HG03103 (cell line): ENCODE data around the gene DDRGK1.
"Not testable (repeated sequence)": the region's sequence is repeated elsewhere in the genome, so short reads cannot be mapped to it uniquely, and the experiment has no call there.

Experiments
- ATAC-seq: cut with Tn5 transposase; IDR thresholded peaks from one replicate; pipeline ENCODE4 v1.9.1; 2021; ENCODE audit warnings: low read depth; ENCODE audit not compliant: unreplicated experiment

The DDRGK1 gene

DNA sequence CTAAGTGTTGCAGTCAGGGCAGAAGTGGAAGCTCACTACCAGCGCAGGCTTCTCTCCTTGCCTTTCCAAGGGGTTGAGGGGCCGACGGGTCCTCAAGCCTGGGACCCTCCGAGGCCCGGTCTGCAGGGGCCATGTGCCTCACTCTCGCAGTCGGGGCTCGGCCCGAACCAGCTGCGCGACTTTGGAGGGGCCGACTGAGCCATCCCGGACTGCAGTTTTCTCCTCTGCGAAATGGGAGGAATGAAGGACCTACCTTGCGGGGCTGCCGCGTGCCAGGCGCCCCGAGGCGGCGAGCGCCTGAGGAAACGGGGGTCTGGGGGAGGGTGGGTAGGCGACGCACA is 36.8 kb downstream of the DDRGK1 start:
- no peak for ATAC-seq

DNA sequence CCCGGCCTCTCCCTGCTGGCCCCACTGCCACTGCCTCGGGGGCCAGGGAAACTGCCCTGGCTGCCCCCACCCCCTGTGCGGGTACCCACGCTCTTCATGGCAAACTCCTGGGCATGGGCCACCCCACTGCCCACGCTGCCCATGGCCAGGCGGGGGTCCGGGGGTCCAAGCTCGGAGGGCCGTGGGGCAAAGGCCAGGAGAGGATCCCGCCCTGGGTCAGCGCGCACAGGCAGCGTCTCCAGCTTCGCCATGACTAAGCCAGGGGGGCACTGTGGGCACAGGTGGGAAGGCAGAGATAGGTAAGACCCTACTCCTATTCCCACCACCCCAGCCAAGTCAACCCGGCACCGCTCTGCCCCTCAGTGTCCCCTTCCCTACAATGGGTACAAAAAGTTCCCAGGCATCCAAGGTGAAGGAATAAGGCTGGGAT is 37.6 kb downstream of the DDRGK1 start:
- no peak for ATAC-seq

DNA sequence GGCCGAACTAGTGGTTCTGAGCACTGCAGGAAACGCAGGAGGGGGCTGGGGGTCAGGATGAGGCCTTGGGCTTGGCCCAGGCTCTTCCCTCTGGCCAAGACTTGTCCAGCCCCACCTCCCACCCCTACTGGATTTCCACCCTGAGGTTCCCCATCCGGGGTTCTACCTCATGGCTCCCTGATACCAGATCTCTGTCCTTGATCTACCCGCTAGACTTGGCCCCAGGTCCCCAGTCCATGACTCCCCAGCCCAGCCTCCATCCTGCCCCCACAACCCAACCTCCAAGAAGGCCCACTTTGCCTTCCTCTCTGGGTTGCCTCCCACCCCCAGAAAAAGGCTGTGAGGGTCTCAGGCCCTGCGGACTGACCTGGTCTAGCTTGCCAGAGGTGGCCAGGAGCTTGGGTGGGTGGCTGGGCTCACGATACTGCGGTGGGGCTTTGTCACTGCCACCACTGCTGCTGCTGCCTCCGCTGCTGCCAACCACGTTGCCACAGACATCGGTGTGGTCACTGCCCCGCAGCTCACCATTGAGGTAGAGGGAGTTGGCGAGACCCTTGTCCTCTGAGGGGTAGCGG is 38.1 kb downstream of the DDRGK1 start:
- ATAC-seq: no peak

DNA sequence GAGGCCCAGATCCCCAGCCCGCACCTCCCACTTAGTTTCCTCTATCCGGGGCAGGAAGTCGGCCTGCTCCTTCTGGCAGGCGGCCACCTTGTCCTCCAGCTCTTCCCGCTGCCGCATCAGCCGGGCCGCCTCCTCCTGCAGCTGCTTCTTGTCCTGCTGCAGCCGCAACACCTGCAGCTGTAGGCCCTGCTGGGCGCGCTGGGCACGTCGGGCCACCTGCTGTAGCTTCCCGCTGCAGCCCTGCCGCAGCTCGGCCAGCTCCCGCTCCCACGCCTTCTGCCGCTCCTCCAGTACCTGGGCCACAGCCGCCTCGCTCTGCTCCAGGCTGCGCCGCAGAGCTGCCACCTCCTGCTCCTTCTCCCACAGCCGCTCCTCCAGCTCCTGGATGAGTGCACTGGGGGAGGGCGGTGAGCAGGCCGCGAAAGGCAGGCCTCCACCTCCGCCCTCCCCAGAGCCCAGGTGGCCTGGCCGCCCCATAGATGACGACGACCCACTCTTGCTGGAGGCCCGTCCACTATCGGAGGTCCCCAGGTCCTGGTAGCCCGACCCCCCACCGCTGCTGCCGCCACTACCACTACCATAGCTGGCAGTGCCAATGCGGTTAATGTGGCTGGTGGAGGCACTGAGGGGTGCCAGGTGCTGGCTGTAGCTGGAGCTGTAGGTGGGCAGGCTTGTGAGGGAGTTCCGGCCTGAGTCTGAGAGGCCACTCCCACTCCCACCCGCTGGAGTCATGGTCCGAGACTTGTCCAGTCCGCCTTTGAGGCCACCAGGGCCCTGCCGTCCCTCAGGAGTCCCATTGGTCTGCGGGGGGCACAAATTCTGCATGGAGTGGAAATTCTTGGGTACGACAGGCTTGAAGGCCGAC is 38.8 kb downstream of the DDRGK1 start:
- ATAC-seq: no peak

DNA sequence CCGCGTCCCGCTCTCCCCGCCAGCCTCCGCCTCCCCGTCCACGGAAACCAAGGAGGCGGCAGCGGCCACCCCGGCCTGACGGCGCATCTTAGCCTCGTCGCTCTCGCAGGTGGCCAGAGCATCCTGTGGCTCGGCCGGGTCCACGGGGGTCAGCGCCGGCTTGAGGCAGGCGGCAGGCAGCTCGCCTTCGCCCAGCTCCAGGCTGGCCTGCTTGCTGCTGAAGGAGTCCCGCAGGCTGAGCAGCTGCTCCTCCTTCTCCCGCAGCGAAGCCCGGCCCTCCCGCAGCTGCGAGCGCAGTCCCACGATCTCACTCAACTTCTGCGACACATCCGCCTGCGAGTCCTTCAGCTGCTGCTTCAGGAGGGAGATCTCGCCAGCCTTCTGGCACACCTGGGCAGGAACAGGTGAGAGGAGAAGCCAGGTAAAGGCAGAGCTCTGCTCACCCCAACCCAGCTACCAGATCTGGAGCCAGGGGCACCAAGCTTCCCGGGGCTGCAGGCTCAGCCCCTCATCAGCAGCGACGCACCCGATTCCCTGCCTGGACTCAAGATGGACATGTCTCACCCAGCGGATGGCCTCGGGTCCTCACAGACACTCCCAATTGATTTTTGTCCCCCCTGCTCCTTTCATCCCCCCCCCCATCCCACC is 39.6 kb downstream of the DDRGK1 start:
- ATAC-seq: no peak

DNA sequence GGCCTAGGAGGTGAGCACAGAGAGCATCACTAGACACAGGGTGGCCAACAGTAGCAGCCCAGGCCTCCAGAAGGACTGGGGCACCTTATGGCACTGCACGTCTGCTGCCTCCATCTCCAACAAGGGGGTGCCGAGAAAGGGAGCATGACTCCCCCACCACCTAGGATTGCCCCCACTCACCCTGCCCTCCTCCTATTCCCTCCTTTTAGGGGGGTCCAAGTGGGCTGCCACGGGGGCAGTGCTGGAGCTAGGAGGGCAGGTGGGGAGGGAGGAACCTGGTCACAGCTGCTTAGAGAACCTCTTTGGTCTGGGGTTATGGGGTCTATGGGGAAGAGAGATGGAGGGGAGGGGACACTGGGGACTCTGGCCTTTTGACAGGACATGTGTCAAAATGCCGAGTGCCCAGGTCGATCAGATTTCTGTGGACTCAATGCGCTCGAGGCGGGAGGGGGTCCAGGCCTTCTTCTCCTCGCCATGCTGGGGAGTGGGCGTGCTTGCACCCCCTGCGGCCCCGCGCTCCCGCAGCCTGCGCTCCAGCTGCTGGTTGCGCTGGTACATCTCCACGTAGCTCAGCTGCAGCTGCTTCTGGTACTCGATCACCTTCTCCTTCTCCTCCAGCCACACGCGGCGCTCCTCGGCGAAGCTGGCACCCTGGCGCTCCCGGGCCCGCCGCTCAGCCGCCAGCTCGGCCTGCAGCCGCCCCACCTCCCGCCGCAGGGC is 40.3 kb downstream of the DDRGK1 start:
- ATAC-seq: no peak

DNA sequence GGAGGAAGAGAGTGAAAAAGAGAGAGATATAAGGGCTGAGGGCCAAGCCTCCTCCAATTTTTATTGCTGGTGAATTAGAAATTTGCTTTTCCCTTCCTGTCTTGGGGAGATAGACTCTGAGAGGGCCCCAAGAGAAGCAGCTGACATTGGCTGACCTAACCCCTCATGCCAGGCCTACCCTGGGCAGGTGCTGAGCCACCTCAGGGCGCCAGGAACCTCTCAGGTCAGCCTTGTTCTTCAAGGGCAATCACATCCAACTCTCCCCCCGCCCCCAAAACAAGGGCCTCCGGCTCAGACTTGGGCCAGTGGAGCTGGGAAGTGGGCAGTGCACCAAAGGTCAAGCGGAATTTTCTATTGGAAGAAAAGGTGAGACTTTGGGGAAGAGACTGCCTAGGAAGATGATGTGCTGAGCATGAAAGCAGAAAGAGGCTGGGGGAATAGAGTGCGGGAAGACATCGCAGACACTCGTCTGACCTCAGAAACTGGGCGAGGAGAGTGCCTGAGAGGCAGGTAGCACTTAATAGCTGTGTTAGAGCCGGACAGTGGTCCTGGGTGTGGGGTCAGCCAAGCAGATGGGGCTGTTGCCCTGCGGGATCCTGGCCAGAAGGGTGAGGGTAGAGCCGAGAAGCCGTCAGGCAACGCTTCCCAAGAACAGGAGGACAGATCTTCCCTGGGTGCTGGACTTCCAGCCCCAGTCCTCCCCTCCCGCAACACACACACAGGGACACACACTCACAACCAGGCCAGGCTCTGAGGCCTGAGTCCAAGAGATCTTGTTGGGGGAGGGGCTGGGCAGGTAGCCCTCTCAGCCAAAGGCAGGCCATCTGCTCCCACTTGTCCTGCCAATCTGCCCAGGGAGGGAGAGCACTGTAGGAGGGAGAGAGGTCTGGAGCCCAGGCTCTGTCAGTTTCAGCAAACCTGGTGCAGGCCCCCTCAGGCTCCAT is 41.1 kb downstream of the DDRGK1 start:
- no peak for ATAC-seq

DNA sequence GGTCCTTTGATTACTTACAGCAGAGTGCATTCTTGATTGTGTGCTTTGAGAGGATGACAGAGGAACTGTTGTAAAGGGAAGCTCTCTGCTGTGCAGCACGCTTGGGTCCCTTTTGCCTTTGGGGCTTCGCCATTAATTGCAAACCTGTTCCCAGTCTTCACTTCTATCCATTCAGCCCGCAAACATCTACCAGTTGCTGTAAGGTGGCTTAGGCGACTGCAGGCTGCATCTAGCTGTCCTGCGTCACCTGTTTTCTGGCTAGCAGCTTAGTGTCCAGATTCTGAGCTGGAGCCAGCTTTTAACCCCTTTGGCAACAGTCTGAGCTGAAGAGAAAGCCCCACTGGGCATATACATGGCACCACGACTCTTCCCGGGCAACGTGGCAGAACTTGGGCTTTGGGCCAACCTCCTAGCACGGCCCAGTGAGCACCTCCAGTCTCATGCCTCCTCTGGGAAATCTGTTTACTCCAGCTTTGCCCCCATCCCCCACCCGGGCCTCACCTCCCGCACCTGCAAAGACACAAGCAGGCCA is 42.3 kb downstream of the DDRGK1 start:
- no peak for ATAC-seq

DNA sequence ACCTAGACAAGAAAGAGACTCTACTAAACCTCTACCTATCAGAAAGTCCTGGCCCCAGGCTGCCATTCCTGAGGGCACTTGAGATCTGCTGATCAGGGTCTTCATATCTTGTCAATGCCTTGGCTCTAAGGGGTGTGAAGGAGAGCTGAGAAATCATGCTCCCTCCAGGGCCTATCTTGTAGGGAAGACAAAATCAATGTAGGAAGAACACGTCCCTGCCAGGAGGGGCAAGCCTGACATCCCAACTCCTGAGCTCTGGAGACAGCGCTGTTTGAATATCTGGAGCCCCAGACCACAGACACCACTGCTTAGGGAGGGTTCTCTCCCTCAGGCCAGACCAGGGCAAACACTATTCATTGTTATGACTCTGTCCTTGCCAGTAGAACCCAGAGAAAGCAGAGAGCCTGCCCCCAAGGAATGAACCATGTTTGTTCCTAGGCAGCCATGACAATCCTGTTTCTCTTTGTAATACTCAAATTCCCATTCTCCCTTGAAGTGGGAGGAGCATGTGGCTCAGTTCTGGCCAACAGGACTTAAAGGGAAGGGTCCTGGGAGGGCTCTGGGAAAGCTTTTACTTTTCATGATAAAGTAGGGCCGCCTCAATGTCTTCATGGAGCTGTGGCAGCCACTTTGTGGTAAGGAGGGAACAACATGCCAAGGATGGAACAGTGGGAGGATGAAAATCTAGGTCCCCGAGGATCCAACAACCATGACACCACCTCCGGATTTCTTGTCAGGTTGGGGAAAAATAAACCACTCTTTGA is 43.0 kb downstream of the DDRGK1 start:
- no peak for ATAC-seq

DNA sequence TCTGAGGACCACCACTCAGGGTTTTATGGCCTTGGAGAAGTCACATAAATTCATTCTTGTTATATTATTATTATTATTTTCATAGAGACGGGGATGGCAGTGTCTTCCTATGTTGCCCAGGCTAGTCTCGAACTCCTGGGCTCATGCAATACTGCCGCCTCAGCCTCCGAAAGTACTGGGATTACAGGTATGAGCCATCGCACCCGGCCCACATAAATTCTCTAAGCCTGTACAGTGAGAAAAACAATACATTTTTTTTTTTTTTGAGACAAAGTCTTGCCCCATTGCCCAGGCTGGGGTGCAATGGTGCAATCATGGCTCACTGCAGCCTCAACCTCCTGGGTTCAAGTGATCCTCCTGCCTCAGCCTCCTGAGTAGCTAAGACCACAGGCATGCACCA is 44.1 kb downstream of the DDRGK1 start:
- ATAC-seq: no peak

DNA sequence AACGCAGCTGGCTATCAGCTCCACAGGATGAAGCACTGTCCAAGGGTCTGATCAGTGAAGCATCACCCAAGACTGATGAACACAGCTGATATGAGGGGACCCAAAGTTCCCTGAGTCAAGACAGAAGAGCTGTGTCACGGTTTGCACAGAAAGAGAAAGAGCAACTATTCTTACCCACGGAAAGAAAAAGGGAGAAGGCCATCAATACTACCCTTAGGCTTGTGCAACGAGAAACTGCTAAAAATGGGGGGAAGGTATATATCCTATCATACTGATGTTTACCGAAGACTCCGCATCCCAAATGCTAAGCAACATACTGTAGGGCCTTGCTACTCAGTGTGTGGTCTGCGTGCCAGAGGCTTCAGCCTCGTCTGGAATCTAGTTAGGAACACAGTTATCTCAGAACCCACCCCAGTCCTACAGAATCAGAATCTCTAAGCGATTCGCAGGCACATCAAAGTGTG is 45.5 kb downstream of the DDRGK1 start:
- no peak for ATAC-seq

DNA sequence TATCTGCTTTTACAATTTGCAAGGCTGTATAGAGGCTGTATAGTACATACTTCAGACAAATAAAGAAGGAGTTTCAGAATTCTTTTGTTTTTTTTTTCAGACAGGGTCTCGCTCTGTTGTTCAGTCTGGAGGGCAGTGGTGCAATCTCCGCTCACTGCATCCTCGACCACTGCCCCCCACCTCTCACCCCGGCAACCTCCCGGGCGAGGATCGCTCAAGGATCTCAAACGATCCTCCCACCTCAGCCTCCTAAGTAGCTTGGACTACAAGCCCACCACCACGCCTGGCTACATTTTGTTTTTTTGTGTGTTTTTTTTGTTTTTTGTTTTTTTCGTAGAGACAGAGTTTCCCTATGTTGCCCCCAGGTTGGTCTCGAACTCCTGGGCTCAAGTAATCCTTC is 46.7 kb downstream of the DDRGK1 start:
- no peak for ATAC-seq

DNA sequence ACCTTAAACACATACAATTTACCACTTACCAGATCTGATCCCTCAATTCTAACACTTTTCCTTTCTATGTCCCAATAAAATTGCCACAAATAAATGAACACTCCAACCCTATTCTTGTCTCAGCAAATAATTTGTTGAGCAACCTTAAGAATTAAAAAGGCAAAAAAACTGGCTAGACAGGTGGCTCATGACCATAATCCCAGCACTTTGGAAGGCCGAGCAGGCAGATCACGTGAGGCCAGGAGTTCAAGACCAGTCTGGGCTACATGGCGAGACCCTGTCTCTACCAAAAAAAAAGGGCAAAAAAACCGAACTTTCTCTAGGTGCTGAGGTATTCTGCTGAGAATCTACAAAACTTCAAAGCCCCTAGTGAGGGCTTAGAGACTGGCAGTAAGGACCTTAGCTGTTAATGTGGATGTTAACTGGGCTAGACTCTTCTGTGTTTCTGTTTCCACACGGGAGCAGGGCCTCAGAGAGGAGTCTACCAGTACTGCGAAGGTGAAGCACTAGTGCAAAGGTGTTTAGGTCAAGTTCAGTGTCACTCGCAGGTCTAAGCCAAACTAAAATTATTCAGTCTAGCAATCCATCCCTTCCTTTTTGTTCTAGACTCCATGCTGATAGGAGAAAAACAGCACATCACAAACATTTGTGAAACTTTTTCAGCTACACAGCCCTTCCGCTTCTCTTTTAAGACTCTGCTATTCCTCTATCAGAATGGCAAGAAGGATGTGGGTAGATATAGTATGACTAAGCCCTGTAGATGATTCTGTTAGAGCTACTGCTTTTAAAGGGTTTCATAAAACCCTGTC is 47.5 kb downstream of the DDRGK1 start:
- no peak for ATAC-seq

DNA sequence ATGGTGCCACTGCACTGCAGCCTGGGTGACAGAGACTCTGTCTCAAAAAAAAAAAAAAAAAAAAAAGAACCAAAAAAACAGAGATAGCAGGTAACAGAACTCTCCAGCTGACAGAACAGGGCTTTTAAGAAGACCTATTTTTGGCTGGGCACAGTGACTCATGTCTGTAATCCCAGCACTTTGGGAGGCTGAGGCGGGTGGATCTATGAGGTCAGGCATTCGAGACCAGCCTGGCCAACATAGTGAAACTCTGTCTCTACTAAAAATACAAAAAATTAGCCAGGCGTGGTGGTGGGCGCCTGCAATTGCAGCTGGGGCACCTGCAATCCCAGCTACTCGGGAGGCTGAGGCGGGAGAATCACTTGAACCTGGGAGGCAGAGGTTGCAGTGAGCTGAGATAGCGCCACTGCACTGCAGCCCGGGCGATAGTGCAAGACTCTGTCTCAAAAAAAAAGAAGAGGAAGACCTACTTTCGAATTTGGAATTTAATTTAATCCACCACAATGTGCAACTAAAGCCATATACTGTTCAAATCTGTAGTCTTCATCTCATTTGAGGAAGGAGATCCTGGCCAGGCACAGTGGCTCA is 52.3 kb downstream of the DDRGK1 start:
- not testable (repeated sequence) for ATAC-seq

DNA sequence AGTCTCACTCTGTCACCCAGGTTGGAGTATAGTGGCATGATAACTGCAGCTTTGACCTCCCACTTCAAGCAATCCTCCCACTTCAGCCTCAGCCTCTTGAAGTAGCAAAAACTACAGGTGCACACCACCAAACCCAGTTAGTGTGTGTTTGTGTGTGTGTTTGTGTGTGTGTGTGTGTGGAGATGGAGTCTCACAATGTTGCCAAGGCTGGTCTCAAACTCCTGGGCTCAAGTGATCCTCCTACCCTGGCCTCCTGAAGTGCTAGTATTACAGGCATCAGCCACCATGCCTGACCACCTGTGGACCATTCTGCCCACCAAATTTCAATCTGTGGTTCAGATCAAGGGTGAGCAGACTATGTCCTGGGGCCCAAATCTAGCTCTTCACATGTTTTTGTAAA is 53.6 kb downstream of the DDRGK1 start:
- no peak for ATAC-seq

DNA sequence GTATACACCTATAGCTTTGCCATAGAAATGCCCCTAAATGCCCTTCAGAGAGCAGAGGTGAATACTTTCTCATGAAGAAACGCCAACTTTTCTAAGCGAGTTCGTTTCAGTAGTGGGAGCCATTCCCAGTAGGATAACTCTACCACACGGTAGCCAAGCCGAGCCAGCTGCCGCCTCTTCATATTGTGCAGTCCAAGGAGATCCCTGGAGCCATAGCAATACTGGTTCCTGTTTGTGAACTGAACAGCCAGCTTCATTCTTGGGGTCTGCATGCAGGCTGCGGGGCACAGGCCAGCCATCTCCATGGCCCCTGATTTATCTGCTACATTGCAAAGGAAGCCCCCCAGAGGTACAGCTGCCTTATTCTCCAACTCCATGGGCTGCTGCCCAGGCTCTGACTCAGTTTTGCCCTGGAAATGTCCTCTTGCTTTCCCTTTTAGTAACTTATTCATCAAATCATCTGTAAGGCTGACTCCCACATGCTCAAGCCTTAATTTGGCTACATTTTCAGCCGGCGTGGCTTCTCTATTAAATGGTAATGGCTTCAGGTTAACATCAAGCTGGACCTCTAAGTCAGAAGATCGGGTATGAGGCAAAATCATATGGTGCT is 57.6 kb downstream of the DDRGK1 start:
- ATAC-seq: no peak

DNA sequence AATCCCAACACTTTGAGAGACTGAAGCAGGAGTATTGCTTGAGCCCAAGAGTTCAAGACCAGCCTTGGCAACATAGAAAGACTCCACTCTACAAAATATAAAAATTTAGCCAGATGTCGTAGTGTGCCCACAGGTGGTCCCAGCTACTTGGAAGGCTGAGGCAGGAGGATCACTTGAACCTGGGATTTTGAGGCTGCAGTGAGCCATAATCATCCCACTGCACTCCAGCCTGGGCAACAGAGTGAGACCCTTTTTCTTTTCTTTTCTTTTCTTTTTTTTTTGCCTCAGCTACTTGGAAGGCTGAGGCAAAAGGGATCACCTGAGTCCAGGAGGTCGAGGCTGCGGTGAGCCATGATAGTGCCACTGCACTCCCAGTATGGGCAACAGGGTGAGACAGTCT is 62.7 kb downstream of the DDRGK1 start:
- ATAC-seq: no peak
